LNCAP (cell line): ENCODE measurements around the gene C17orf78.

Source experiments
- CTCF ChIP-seq: fragments of 450-650 bp; IDR thresholded peaks from 2 replicates; pipeline ENCODE4 v1.5.1; 2017; ENCODE audit warnings: mild to moderate bottlenecking

C17orf78 gene

GRCh38 chr17:37391146-37391545 lies 15.4 kb downstream of the C17orf78 start:
- no peak for TF ChIP-seq CTCF

DNA sequence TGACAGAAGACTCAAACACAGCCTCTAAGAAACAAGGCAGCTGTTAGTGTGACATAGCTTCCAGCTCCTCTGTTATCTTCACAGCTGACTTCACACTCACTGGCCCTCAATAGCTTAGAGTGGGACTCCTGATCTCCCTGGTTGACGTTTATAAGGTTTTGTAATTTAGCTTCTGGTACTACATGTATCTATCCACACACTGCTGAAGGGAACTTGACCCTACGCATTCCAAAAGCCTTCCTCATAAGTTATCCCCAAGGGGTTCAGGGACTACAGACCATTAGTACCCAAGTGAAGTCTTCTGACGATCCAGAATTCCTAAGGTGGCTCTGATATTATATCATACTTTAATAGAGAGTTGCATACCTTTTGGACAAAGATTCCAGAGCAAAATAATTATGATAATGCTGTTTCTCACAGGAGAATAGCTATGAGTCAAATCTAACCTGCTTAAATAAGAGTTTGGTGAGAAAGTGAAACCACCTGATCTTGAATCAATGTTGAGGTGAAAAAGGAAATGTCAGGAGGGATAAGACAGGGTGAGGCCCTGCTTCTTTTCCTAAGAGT lies 16.3 kb downstream of the C17orf78 start:
- TF ChIP-seq CTCF, result no peak

DNA sequence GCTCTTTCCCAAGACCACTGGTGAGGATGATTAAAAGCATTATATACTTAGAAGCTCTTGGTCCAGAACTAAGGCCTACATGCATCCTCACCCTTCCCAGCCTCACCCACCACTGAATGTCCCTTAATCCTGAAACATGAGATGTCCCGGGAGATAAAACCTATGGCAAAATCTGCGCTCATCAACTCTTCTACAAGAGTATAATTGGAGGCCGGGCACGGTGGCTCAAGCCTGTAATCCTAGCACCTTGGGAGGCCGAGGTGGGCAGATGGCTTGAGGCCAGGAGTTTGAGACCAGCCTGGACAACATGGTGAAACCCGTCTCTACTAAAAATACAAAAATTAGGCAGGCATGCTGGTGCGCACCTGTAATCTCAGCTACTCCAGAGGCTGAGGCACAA lies 17.6 kb downstream of the C17orf78 start:
- no peak for TF ChIP-seq CTCF

DNA sequence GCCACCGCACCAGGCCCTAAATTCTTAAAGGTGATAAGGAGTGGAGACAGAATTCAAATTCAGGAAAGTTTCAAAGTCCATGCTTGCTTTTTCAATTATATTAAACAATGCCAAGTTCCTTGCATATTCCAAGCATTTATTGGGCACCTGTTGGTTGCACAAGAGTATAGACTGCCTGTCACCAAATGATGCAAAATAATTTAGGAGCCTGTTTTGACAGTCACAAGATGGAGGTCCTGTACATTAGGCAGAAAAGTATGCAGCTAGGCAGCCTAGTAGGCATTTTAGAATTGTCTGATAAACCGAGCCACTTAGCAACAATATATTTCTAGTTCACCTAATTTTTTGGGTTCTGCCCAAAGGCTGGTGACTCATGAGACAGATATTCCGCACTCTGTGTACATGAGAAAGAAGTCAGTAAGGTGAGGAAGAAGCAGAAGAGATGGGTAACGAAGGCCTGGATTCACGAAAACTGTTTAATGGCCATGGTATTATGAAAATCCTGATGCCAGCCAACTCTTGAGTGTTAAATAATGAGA lies 23.5 kb downstream of the C17orf78 start:
- TF ChIP-seq CTCF, result no peak

DNA sequence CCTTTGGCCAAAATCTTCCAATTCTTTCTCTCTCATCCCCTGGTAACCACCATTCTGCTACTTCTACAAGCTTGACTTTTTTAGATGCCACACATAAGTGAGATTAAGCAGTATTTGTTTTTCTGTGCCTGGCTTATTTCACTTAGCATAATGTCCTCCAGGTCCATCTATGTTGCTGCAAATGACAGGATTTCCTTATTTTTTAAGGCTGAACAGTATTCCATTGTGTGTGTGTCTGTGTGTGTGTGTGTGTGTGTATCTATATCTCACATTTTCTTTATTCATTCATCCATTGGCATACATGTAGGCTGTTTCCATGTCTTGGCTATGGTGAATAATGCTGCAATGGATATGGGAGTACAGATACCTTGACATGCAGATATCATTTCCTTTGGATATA lies 24.7 kb downstream of the C17orf78 start:
- no peak for TF ChIP-seq CTCF

DNA sequence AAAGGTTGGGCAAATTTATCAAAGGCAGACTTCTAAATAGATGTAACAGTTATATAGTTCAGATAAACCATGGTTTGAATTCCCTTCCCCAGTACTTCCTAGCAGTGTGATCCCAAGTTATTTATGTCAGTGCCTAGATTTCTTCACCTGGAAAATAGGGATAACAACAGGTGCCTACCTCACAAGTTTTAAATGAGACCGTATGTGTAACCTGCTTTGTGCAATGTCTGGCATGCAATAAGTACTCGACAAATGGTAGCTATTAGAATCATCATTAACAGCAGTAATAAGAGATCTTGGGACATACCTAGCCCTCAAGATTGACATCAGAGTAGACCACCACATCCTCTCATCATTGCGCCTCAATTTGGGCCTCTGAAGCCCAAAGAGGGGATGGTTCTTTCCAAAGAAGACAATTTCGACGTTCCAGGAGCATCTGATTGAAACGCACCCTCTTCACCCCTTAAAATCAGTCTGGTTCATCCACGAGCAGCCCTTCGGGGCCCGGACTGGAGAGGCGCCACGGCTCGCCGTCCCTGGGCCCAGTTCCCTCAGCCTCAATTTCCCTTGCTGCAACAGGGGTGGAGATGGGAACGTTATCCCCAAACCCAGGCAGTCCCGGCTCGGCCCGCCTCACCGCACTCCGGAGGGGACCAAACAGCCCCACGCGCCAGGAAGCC lies 30.3 kb downstream of the C17orf78 start:
- no peak for TF ChIP-seq CTCF

- no peak for TF ChIP-seq CTCF
Measured at GRCh38 chr17:37406635-37407461, 31.1 kb downstream of the C17orf78 start, which contains the start of the genes ACACA and TADA2A. Gene ACACA (minus strand): TSS chr17:37406836. CDS start chr17:37406299, 537 bp downstream. Gene TADA2A (plus strand): TSS chr17:37406886. CDS start chr17:37411366, 4,480 bp downstream.
